GM18498 (cell line): ENCODE data around the gene STX19.
A peak's percentile ranks its signal among the peaks of the same experiment; 100 is the strongest.

ENCODE experiments used
- ATAC-seq: cut with Tn5 transposase; IDR thresholded peaks from one replicate; pipeline ENCODE4 v1.9.1; 2021; ENCODE audit warnings: mild to moderate bottlenecking, moderate library complexity; ENCODE audit not compliant: unreplicated experiment

STX19 gene

DNA sequence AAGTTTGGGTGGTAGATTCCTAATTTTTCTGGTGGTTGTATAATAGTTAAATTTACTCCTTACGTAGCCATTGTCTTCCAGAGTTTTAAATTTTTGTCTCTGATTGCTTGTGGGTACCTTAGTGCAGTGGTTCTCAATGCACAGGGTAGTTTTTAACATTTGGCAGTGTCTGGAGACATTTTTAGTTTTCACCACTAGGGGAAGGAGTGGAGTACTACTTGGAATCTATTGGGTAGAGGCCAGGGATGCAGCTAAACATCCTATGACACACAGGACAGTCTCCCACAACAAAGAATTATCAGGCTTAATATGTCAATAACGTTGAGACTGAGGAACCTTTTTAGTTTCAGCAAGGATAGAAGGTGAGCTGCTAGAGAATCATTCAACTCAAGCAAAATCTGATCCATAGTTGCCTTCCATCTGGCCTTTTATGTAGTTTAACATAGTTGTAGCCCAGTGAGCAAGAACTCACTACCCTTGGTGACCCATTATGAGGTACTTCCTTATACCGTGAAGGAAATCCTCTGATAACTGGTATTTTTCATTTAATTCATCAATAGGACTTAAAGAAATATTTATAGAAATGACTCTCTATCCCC lies 8.6 kb upstream of the STX19 start:
- ATAC-seq: peak; percentile 81

DNA sequence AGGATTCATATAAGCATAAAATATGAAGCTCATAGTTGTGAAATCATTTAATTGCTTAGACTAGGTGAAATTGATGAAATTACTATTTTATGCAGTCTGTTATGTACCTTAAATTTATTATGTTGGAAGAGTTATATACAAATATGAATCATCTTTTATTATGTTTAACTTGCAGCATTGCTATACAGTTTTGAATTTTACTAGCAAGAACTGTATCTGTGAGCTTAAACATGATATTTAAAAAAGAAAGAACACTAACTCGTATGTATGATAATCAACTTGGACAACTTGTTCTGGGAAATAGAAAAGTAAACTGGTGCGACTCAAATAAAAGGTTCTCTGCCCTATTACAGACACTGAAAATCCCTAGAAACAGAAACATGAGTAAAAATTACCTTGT lies 1.8 kb downstream of the STX19 start:
- no peak for ATAC-seq

DNA sequence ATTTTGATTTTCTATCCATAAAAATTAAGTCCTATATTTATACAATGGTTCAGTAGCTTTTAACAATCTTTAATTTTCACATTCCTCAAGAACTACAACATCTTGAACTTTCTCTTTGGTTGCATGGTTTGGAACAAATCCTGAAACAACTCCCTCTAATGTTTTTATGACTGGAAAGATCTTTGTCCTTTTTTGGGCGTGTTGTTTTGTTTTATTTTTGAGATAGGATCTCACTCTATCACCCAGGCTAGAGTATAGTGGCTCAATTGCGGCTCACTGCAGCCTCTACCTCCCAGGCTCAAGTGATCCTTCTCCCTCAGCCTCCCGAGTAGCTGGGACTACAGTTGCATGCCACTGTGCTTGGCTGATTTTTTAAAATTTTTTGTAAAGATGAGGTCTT lies 4.0 kb downstream of the STX19 start:
- ATAC-seq: no peak

DNA sequence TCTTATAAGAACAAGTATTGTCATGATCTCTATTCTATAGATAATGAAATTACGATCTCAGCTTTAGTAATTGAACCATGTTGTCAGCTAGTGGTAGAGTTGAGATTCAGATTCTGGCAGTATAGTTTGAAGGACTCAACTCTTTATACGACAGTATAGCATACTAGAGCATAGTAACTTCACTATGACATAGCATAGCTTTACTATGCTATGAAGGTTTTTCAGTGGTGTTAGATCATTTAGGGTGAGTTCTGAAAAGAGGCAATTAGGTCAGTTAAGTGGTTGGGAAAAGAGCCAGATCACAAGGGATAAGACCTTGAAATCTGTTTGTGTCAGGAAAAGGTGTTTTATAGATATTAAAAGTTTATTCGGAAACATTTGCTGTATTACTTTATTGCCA lies 8.1 kb downstream of the STX19 start:
- no peak for ATAC-seq

DNA sequence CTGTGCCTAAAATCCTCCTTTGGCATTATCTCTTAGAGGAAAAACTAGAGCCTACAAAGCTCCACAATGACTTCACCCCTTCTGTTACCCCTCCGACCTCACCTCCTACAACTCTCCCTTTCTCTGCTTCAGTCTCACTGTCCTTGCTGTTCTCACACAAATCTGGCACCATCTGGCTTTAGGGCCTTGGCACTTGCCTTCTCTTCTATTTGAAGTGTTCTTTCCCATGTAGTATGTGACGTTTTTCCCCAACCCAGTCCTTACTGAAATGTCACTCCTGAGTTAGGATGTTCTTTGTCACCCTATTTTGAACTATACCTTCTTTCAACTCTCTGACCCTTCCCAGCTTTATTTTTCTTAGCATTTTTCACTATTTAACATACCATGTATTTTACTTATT lies 8.7 kb downstream of the STX19 start:
- ATAC-seq: no peak

DNA sequence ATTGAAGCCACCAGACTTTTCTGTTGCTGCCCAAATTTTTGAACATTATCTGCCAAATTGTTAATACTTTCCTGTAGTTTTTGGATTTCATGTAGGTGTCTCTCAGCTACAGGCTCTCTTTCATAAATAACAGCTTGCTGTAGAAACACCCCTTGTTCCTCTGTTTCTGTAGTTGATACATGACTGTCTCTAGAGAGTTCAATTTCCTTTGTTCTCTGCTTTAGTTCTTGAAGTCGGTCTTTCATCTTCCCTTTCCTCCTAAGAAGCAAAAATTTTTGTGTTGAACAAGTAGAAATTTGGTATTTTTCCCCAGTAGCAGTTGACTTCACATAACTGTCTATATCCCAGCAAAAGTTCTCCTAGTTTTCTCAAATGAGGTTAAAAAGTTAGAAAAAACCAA lies 13.4 kb downstream of the STX19 start:
- ATAC-seq: no peak

DNA sequence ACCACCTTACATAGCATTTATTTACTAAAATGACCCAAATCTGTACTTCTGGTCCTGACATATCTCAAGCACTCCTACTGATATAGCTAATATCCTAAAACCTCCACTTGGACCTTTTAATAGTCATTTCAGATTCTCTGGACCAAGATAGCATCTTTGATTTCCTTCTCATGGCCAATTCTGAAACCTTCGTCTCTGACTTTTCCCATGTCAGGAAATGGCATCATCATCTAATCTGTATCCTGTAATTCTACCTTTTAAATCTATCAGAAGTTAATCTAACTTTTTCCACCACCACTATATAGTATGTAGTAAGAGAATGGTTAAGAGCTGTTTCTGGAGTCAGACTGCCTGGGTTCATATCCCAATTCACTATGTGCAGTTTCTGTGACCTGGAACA lies 16.2 kb downstream of the STX19 start:
- no peak for ATAC-seq

DNA sequence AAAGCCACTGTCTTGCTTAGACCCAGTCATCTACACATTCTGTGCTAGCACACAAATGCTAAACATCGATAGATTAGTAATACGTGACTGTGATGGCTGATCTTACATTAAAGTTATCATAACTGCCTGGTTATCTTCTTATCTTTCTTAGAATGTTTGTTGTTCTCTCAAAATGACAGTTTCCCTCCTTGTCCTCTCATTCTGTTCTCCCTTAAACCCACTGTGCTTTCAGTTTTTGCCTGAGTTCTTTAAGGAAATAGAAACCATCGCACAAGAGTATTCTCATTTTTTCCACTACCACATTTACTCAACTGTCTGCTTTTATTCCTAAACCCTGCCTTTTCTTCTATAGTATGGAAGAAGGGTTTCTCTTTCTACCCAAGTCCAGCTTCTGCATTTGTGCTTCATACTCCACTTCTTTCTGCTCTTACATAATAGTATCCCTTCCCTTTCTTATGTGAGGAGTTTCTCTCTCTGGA lies 17.1 kb downstream of the STX19 start:
- ATAC-seq: no peak

DNA sequence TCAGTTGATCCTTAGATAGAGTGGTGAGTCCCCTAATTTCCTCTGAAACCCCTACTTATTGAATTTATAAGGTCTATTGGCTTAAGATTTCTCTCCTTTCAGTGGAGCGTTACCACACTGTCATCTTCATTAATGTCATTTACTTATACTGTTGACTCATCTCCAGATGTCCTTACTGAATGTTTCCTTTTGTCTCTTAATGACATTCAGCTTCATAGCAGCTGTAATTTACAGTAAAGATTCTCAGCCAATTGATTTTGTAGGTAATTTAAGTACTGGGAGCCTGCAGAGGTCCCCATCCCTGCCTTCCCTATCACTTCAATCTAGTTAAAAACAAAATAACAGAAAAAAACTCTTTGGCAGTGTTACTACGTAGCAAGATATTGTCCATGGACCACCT lies 18.8 kb downstream of the STX19 start:
- no peak for ATAC-seq

DNA sequence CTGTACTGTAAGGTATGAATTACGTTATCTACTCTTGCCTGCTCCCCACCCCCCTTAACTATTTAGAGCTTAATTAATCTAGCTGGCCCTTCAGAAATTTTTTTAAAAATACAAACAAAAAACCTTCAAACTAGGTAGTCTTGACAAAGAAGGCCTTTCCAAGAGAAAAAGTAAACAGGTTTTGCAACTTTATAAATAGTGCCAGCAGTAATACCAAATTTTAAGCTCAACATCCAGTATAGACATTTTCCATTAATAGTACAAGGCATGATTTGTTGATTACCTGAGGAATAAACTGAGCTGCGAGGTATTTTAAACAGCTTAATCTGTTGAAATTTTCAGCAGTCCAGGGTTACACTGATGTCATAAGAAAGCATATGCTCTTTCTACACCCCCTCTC lies 20.1 kb downstream of the STX19 start:
- no peak for ATAC-seq

DNA sequence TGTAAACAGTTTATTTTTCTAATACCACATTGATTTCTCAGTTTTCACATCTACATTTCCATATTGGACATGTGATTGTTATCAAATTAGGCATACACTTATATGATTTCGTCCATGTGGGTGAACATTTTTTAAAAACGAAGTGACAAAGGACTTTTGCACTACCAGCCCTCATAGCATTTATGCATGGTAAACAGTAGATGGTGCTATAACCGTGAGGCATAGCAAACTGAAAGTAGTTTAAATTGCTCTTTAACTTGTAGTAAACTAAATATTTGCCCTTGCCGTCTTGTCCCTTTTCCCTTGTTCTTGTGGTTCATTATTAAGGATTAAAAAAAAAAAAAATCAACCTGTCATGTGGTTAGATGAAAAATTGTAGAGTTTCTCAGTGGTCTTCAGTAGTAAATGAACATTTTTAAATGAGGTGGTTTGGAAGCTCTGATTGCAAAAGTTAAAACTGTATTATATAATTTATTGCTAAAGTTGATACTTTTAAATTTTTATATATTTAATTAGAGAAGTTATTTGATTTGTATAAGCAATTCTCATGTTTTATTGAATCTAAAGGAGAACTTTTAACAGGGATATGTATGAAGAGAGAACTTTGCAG lies 24.0 kb downstream of the STX19 start:
- peak; percentile 93 for ATAC-seq

DNA sequence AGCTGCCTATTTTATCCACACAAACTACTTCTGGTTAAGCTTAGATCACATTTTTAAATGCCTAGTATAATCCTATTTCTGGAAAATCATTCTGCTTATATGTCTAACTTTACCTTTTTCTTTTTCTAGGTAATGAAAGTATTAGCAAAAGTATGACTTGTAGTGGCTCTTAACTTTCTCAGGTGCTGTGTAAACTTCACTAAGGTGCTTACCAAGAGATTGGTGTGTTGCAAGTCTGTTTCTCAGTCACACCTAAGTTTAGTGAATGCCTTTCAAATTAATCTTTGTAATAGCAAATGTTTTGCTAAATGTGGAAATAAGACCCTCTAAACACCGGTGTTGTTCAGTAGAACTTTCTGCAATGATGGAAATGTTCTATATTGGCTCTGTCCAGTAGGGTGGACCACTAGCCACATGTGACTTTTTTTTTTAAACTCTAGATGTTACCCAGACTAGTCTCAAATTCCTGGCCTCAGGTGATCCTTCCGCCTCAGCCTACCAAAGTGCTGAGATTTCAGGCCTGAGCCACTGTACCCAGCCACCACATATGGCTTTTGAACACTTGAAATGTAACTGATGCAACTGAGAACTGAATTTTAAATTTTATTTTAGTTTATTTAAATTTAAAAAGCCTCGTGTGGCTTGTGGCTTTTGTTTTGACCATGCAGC lies 26.4 kb downstream of the STX19 start:
- ATAC-seq: no peak

DNA sequence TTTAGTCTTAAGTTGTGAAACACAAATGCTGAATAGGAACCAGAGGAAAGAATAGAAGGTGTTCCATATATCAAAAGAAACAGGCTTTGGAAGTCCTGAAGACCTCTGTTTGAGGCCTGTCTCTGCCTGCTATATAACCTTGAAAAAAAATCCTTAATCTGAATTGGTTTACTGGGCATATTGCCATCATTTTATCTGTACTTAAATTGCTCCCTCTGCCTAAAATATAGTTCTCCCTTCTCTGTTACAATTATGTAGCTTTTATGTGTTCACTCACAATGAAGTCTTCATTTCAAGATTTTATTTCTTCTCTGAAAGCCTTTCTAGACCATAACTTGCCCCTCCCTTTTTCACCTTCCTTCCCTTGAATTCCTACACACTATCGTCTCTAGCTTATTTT lies 27.2 kb downstream of the STX19 start:
- no peak for ATAC-seq

DNA sequence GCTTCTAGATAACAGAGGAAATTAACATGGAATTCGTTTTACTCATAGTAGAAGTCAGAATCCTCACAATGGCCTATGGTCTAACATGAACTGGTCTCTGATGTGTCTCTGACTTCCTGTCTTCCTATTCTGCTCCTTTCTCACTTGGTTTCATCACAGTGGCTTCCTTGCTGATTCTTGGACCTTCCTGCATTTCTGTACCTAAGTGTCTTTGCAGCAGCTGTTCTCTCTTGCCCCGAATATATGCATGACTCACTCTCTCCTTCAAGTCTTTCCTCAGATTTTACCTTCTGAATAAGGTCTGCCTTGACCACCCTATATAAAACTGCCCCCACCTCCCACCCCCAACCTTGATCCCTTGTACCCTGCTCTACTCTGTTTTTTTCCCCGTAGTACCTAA lies 34.3 kb downstream of the STX19 start:
- ATAC-seq: no peak

DNA sequence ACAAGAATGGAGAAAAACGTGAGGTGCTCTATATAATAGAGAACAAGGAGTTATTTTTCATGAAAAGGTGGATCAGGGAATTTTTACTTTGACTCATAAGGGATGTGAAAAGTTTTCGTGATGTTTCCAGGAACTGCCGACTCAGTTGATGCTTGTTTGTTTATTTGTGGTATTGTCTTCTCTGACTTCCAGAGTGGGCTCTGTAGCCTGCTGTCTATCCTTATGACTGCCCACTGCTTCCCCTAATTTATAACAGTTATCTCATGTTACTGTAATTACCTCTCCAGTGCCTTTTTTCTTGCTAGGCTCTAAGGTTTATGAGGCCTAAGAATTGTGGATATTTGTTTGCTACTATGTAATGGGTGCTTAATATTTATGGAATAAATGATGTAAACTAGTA lies 36.2 kb downstream of the STX19 start:
- ATAC-seq: no peak

DNA sequence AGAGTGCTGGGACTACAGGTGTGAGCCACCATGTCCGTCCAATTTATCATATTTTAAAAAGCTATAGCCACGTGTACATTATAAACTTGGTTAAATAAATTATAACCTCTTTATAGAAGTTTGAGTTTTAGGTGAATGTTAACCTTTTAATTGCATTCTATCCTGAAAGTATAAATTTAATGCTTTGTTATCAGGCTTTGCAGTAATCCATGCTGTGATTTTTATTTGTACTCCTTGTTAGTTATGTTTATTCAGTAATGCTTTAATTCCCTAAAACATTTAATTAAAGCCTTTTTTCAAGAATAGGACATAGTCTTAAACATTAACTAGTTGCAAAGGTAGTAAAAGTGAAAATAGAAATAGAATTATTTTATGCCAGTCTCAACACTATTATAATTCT lies 36.8 kb downstream of the STX19 start:
- ATAC-seq: no peak

DNA sequence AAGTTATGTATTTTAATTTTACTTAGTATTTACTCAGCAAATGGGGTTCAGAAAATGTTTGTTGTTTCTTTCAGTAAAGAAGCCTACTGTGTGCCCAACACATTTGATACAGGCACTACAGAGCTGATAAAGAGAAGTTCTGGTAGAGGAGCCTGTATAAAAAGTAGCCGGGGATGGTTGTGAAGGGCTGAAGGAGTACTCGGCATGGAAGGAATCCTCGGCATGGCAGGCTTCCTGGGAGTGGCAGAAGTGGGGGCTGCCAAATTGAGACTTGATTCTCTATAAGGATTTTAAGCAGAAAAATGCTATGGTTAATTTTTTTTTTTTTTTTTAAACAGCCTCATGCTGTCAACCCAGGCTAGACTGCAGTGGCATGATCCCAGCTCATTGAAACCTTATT lies 39.2 kb downstream of the STX19 start:
- no peak for ATAC-seq

DNA sequence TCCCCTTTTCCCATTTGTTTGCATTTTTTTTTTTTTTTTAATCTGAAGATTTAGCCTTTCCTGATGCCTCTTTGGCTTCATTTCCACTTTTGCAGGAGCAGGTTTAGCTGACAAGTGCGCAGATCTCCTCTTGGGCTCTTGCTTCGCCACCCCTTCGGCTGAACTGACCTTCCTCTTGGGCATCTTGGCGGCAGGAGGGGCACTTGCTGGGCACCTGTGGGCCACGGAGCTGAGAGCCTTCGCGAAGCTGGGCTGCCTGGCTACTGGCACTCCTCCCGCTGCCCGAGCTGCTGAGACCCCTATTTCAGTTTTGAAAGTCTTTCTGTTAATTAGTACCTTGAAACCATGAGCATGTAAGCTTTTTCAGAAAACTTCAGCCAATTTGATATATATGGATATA lies 39.6 kb downstream of the STX19 start:
- no peak for ATAC-seq

DNA sequence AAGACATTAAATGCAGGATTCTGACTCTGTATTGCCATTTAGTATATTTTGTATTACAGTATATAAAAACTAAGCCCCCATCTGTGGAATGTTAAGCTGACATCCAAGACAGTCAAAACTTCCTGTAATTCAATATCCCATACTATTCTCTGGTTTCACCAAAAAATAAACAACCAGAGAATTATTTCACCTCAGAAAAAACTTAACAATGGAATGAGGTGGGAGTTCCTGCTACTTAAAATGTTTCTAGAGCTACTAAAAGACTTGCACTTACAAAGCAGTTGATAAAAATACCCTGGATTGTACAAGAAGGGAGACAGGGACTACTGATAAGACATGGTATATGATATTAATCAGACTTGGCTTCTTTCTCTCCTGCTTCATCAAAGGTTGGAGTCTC lies 40.1 kb downstream of the STX19 start:
- ATAC-seq: no peak

DNA sequence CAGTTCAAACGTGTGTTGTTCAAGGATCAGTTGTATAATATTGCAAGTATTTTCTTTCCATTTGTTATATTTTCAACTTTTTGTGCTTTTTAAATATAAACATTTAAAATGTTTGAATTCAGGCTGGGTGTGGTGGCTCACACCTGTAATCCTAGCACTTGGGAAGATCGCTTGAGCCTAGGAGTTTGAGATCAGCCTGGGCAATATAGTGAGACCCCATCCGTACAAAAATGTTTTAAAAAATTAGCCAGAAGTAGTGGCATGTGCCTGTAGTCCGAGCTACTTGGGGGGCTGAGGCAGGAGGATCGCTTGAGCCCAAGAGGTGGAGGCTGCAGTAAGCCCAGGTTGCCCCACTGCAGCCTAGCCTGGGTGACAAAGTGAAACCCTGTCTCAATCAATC lies 43.8 kb downstream of the STX19 start:
- ATAC-seq: no peak

DNA sequence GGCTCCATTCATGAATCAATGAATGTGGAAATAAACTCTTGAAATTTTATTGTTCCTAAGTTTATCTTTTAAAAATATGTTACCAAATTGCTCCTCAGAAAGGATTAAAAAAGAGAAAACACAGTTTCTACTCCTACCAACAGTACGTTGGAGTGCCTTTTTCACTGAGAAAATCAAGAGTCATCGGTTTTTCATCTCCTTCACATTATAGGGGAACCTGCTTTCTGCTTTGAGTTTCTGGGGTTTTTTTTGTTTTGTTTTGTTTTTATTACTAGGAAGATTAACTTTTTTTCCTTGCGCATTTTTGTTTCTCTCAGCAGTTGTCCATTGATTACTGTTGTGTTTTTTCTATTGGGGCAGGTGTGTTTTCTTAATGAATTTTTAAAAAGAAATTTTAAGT lies 45.0 kb downstream of the STX19 start:
- no peak for ATAC-seq

DNA sequence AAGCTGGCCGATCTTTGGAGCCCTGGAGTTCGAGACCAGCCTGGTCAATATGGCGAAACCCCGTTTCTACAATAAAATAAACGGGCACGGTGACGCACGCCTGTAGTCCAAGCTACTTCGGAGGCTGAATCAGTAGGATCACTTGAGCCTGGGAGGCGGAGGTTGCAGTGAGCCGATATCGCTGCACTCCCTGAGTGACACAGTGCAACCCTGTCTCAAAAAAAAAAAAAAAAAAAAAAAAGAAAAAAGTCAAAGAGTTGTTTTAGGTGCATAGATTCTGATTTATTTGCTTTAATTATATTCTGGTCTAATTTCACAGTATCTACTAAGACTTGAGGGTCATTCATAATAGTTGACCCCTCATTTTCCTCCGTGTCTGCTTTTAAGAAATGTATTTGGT lies 46.7 kb downstream of the STX19 start:
- no peak for ATAC-seq
